HG02678 (cell line): ENCODE measurements around the gene RPL37A.
A peak's percentile ranks its signal among the peaks of the same experiment; 100 is the strongest.

Source experiments
- ATAC-seq: cut with Tn5 transposase; IDR thresholded peaks from one replicate; pipeline ENCODE4 v1.9.1; 2021; ENCODE audit warnings: mild to moderate bottlenecking, moderate library complexity; ENCODE audit not compliant: unreplicated experiment

Gene RPL37A

DNA sequence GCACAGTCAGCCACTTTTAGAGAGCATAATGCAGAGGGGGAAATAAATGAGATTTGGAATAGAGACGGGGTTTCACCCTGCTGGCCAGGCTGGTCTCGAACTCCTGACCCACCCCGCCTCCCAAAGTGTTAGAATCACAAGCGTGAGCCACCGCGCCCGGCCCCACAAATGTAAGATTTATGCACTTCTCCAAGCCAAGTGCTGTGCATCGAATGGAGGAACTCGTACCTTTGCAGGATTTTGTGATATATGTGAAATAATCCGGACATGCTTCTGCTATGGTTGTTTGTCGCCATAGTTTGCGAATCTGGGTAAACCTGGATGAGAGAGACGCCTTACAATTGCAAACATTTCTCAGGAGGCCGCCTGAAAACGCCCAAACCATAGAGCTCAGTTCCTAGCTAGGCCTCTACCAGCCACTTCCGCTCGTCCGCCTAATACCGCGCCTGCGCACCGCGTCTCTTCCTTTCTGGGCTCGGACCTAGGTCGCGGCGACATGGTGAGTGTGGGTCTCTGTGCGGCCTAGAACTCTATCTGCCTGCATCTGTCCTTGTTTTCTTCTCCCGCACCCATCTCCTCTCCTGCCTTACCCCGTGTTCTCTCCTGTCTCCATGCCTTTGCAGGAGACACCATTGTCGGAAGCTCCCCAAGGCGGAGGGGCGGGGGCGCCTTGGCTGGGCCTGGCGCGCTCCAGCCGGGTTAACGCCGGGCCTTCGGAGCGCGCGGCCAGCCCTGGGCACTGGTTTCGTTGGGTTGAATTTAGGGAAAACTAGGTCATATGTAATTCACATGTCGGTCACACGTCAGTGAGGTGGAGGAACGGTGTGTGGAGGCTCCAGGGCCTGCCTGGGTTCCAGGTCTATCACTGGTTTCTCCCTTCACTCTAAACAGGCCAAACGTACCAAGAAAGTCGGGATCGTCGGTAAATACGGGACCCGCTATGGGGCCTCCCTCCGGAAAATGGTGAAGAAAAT is at the start of gene RPL37A:
Gene RPL37A, plus strand, starts transcription at position 466 of the 974 bp plus-strand sequence. Its CDS starts 31 bp downstream, at position 497.
- ATAC-seq: peak; percentile 91

DNA sequence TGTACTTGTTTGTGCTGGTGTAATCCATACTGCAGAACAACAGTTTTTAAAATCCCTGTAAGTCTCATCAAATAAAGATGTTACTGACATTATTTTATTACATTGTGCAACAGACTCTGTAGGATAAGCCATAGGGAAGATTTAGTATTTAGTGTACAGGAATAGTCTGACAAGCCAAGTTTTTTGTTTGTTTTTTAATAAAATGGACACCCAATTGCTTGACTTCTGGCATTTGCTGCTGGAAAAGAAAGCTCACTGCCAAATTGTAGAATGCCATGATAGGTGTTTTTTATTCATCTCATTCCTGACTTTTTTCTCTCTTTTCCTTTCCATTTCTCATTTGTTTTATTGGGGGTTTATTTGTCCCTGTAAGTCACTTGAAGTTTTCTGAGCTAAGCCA is 48.3 kb upstream of the RPL37A start:
- ATAC-seq: no peak

DNA sequence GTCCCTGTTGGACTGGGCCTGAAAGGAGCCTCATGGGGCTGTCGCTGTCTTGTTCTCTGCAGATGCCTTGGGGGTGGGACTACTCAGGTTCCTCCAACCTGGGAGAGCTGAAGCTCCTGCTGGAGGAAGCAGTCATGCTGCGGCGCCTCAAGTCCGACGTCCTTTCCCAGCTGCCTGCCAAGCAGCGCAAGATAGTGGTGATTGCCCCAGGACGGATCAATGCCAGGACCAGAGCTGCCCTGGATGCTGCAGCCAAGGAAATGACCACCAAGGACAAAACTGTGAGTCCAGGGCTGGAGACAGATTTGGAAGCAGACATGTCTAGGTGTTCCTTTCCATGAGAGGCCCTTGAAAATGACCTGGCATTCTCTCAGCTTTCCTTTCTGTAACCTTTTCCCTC is 47.9 kb upstream of the RPL37A start:
- no peak for ATAC-seq

DNA sequence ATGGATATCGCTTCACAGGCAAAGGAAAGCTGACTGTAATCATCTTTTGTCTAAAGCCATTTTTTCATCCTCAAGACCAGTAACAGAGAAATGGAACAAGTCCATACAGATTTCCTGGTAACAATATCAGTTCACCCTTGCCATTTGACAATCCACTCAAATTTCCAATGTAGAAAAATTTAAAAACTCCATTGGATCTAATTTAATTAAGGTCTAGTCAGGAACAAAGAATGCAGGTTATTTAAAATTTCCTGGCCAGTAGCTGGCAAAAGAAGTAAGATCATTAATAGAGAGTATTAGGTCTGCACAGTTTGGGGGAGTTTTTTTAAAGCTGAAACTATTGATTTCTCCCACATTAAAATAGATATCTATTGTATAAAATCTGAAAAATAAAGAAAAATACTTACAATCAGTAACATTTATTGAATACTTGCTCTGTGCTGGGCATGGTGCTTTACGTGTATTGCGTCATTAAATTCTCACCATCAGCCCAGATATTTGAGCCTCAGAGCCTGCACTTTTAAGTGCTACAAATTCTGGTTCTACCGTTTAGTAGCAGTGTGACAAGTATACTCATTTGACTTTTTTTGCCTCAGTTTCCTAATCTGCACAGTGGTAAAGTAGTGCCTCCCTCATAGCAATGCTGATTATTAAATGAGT is 44.6 kb upstream of the RPL37A start:
- no peak for ATAC-seq

DNA sequence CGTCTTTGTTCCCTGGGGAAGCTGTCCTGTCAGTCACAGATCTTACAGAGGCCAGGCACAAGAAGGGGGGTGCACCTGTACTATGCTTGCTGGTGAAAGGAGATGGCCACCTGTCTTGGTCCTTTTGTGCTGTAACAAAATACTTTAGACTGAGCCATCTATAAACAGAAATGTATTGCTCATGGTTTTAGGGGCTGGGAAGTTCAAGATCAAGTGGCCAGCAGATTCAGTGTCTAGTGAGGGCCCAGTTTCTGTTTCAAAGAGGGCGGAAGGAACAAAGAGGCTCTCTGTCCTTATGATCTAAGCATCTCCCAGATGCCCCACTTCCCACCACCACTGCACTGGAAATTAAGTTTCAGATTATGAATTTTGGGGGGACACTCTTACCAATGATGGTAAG is 35.5 kb upstream of the RPL37A start:
- ATAC-seq: no peak

DNA sequence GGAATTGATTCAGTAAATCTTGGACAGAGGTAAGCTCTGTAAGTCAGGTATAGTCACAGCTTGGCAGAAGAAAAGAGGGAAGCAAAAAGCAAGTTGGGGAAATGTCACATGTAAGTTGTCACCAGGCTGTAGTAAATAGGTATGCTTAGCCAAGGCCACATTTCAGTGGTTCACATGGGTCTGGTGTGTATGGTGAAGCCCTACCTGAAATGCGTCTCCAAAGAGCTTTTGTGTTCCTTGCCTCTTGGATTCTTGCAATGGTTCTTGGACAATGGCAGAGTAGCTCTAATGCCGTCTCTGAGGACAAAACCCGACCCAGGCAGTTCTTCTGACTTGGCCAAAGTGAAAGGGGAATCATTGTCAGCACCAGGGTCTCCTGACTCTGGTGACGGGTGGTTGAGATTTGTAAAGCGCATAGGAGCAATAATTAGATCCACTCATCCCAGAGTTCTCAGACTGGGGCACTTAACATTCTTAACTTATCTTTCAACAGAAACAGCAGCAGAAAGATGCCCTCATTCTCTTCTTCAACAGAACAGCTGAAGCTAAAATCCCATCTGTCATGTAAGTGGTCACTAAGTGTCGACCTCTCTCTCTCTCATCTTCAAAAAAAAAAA is 34.4 kb upstream of the RPL37A start:
- no peak for ATAC-seq

DNA sequence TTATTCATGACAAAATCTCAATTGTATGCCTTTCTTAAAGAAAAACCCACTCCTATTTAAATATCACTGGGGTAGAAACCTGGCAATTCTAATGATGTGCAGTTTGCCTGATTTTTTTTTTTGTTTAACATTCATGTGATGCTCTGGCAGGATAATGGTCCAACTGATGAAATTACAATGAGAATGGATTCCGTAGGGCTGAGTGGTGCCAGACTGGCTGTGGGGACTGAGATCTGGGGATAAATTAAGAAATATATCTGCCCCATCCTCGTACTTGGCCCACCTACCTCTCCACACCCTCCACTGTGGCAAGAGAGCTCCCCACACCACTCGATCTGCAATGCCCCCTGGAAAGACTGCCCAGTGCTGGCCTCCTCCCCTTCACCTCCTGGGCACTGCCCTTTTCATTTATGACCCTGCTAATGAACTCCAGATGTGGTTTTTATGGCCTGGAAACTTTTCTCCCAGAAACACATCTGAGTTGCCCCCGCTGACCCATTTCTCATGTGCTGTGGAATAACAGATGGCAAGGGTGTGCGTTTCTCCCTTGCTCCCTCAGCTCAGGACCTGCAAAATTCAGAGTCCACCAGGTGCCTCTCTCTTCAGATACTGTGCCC is 33.0 kb upstream of the RPL37A start:
- ATAC-seq: no peak

DNA sequence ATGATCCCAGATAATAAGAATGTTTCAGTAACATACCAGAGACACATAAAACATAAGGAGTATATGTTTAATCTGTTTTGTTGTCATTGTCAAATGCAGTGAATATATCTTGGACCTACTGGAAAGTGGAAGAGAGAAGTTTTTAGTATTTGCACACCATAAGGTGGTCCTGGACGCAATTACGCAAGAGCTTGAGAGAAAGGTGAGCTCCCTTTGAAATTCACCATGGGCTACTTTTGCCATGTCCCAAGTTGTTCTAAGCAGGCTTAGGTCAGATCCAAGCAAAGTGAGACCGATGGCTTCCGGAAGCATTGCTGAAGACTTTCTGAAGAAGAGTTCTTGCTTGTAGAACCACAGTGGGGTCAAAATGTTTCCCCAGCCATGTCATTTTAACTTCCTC is 30.8 kb upstream of the RPL37A start:
- ATAC-seq: no peak

DNA sequence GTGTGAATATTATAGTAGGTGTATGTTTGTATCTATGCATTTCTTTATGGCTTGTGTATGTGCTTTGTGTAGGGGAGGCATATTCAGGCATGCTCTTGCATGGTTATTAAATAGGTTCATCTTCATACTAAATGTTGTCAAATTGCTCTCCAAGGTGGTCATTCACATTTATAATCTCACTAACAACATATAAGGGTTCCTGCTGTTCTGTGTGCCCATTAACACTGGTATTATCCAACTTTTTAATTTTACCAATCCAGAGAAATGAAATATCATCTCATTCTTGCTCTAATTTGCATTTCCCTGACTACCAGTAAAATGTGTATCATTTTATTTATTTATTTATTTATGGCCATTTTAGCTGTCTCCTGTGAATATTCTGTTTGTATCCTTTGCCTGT is 29.0 kb upstream of the RPL37A start:
- no peak for ATAC-seq

DNA sequence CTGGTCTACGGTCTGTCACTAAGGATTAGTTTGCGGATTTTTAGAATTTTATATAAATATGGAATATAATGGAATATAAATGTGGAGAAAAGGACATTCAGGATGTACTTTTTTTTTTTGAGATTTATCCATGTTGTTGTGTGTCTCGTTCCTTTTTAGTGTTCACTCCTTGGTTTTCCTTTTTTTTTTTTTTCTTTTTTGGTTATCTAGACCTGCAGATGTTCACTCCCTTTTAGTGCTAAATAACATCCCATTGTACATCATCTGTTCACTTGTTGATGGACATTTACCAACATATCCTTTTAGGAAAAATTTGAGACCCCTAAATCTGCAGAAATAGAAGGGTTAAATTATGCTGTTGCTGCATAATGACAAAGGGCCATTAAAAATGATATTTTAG is 25.5 kb upstream of the RPL37A start:
- no peak for ATAC-seq

DNA sequence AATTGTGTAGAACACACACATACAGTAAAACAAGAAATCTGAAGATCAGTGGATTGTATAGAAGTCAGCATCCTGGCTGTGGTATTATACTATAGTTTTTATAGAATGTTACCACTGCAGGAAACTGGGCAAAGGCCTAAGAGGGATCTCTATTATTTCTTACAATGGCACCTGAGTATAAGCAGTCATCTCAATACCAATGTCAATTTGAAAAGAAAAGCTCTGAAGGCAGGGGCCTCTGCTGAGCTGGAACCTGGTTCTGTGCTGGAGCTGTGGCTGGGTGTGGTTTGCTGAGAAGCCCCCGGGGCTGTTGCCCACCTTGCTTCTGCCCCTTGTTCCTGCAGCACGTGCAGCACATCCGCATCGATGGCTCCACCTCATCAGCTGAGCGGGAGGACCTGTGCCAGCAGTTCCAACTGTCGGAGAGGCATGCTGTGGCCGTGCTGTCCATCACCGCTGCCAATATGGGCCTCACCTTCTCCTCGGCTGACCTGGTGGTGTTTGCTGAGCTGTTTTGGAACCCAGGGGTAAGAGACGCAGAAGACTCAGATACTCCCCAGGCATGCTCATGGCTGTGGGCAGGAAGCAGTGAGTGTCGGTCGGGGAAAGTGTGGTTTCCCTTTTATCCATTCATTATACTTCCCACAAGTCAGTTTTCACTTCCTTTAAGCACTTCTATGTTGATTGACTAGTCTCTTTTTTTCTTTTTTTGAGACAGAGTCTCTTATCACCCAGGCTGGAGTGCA is 23.5 kb upstream of the RPL37A start:
- peak; percentile 78 for ATAC-seq

DNA sequence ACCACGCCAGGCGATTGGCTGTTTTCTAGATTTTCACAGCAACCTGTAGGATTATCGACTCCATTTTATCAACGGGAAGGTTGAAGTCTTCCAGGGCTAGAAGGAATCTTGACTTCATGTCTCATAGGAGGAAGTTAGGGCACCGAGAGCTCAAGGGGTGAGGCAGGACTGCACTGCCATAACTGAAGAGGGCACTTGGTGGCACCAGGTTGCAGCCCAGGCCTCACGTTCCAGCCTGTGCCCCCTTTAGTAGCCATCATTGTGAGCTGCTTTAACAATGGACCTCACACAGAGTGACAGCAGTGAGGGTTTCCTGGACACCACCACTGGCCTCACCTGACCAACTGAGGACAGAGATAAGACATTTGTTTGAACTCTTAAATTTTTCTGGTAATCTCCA is 22.9 kb upstream of the RPL37A start:
- no peak for ATAC-seq

DNA sequence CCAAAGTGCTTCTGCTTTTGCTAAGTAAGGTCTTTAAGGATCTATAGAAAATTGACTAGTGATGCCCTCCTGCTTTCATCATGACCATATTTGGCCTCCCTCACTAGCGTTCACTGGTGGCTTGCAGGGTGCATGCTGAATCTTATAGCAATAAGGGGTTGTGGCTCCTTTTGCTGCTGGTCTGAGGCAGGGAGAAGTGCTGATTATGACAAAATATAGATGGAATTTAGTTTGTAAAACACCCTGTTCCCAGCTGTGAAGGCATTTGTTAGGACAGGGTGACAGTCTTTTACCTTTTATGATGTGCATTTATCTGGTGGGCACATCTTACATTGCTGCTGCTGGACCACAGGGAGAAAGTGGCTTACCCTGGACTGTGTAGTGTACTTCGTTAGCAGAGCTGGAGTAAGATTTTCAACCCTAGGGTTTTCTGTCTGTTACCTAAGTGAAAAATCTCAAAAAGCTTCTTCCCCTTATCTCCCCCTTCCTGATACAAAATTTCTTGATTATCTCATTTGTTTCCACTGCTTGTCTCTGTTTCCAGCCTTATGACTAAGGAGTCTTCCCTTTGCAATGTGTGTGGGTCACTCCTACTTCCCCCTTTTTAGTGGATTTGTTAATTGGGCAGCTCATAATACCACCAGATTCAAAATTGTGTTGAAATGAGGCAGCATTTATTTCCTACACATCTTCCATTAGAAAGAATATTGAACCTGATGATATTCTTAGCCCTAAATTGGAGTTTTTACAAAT is 21.2 kb upstream of the RPL37A start:
- ATAC-seq: no peak

DNA sequence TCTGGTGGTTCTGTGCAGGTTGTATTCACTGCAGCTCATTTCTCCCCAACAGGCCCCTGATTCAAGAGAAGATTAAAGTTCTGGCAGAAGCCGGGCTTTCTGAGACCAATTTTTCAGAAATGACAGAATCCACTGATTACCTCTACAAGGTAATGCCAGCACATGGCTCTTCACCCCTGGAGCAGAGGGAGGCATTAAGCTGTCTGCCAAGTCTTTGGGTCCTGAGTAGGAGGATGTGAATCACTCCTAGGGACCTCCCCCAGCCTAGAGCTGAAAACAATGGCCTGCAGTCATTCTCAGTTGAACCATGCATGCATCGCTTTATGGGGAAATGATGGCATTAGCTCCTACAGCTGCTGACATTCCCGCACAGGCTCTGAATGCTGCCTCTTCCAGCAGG is 20.5 kb upstream of the RPL37A start:
- ATAC-seq: no peak

DNA sequence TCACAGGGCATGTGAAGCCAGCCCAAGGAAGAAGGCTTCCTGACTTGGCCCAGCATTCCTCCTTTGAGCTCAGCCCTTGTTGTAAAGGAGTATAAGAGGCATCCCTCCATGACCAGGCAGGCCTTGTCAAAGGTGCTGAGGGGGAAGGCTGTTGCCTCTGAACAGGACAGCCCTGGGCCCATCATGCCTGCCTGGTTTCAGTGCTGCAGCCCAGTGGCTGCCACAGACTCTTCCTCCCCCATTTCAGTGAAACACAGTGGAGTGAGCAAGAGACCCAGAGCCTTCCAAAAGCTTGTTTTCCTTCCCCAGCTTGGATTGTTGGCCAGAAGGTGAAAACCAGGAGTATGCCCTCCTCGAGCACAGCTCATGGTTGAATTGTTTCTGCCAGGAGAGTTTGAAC is 19.9 kb upstream of the RPL37A start:
- no peak for ATAC-seq

DNA sequence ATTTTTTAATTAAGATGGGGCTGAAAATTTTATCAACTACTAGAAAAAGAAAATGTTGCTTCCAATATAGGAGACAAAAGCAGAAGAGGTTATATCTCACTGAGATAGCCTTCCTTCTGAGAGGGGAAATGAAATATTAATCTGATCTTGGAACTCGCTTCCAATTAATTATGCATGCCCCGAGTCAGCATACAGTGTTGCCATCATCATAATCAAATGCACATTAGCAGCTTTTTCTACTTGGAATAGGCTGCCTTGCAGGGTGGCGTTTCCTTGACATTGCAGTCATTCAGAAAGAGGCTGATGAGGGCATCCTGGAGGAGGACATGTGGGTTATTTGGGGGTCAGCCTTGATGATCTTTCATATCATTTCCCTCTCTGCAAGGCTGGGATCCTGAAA is 18.4 kb upstream of the RPL37A start:
- no peak for ATAC-seq

DNA sequence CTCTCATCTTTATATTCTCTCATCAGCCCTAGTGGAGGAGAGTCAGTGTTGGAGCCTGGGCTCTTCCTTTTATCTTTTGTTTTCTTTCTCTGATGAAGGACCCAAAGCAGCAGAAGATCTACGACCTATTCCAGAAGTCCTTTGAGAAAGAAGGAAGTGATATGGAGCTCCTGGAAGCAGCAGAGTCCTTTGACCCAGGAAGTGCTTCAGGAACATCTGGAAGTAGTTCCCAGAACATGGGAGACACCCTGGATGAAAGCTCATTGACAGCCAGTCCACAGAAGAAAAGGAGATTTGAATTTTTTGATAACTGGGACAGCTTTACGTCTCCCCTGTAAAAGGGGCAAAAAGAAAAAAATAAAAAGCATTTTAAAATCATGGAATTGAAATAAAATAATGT is 16.0 kb upstream of the RPL37A start:
- ATAC-seq: no peak

DNA sequence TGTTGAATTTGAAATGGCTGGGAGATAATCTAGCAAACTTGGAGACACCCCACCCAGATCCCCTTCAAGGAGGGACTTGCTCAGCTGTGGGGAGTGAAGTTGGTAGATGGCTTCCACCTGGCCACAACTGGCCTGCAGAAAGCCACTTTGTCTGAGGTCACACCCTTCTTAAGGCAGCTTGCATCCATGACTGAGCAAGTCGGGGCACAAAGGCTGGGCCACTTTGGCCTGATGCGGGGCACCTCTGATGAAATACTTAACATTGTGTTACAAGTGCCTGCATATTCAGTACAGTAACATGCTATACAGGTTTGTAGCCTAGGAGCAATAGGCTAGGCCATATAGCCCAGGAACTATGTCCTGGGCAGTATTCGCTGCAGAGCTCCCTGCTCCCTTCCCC is 13.4 kb upstream of the RPL37A start:
- no peak for ATAC-seq

DNA sequence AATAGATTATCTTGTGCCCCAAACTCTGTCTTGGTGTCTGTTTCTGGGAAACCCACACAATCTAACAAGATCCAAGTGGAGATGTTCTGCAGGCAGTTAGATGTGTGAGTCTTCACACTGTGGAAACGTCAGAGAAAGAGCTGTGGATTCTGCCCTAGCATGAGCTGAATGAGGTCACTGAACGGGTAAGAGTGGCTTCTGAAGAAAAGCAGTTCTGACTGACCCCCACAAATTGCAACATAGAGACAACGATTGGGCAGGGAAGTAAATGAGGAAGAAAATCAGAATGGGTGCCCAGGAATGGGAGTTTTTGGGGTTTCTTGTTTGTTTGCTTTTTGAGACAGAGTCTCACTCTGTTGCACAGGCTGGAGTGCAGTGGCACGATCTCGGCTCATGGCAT is 12.9 kb upstream of the RPL37A start:
- no peak for ATAC-seq

DNA sequence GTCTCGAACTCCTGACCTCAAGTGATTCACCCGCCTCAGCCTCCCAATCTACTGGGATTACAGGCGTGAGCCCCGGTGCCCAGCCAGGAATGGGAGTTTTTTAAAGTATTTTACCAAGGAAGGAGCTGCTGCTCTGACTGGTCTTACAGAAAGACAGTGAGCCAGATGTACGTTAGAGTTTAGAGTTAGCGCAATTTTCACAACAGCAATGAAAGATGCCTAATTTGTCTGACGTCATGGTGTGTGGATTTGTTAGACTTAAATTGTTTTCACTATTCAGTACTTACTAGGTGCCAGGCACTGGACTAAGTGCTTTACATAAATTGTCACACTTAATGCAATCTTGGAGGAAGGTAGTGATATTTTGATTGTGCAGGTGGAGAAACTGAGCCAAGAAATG is 12.4 kb upstream of the RPL37A start:
- ATAC-seq: no peak
